WTC11 (cell line): ENCODE data around the gene RHCG. TPM values are rescaled to one million over a fixed set of nuclear protein-coding genes. Genes with fewer than 3 reads are reported as not detected.
A peak's percentile ranks its signal among the peaks of the same experiment; 100 is the strongest.

Source experiments
- ATAC-seq: fragments of 200-7000 bp; cut with Tn5 transposase; 2 replicates; pipeline ENCODE4 v1.10.0; 2021; ENCODE audit warnings: mild to moderate bottlenecking, moderate library complexity
- CTCF ChIA-PET: fragments of 300-600 bp; sonication (Branson Sonifier 250); formaldehyde crosslinking; loops from one replicate; lab custom pipeline; 2021; ENCODE audit warnings: antibody characterized with exemption; lab: Charles Lee
- POLR2A ChIA-PET: fragments of 350-600 bp; sonication (Branson Sonifier 250); formaldehyde crosslinking; loops from one replicate; lab custom pipeline; 2021; ENCODE audit warnings: antibody characterized with exemption; lab: Charles Lee
- DNase-seq: peaks from one replicate; pipeline ENCODE4 v3.0.0; 2021; ENCODE audit warnings: low spot score
- H3K27ac Mint-ChIP-seq: 2 replicates; pipeline ENCODE4 v1.8.0; 2021; ENCODE audit warnings: mixed read lengths
- H3K27me3 Mint-ChIP-seq: 2 replicates; pipeline ENCODE4 v1.8.0; 2021; ENCODE audit warnings: low read depth, mild to moderate bottlenecking, moderate library complexity, mixed read lengths
- H3K36me3 Mint-ChIP-seq: 2 replicates; pipeline ENCODE4 v1.8.0; 2021; ENCODE audit warnings: mixed read lengths
- H3K4me1 Mint-ChIP-seq: 2 replicates; pipeline ENCODE4 v1.8.0; 2022; ENCODE audit warnings: mixed read lengths
- H3K4me3 Mint-ChIP-seq: 2 replicates; pipeline ENCODE4 v1.8.0; 2021; ENCODE audit warnings: mild to moderate bottlenecking, moderate library complexity, mixed read lengths
- H3K9me3 Mint-ChIP-seq: 2 replicates; pipeline ENCODE4 v1.8.0; 2021; ENCODE audit warnings: mixed read lengths
- ELF4 ChIP-seq: sonication (generic); formaldehyde crosslinking; IDR thresholded peaks from 2 replicates; pipeline ENCODE4 v1.8.1; 2022; ENCODE audit warnings: low read depth, mild to moderate bottlenecking, moderate library complexity, missing genetic modification reagents
- EMX1 ChIP-seq: fragments of 250-450 bp; sonication (Bioruptor Pico); IDR thresholded peaks from 2 replicates; pipeline ENCODE4 v1.8.0; 2021; ENCODE audit warnings: mild to moderate bottlenecking
- ETV6 ChIP-seq: sonication (generic); formaldehyde crosslinking; IDR thresholded peaks from 2 replicates; pipeline ENCODE4 v1.8.1; 2022; ENCODE audit warnings: mild to moderate bottlenecking, missing genetic modification reagents
- FOXK1 ChIP-seq: sonication (generic); formaldehyde crosslinking; IDR thresholded peaks from 2 replicates; pipeline ENCODE4 v1.8.0; 2022; ENCODE audit warnings: mild to moderate bottlenecking, moderate library complexity, missing genetic modification reagents
- GRHL2 ChIP-seq: fragments of 250-450 bp; sonication (Bioruptor Pico); IDR thresholded peaks from 2 replicates; pipeline ENCODE4 v1.8.0; 2022; ENCODE audit warnings: mild to moderate bottlenecking, moderate library complexity; ENCODE audit not compliant: insufficient replicate concordance, severe bottlenecking
- NFE2L1 ChIP-seq: sonication (generic); formaldehyde crosslinking; IDR thresholded peaks from 2 replicates; pipeline ENCODE4 v1.8.1; 2023; ENCODE audit warnings: missing genetic modification reagents
- NR1H2 ChIP-seq: sonication (generic); formaldehyde crosslinking; IDR thresholded peaks from 2 replicates; pipeline ENCODE4 v1.9.0; 2021; ENCODE audit warnings: mild to moderate bottlenecking, moderate library complexity, missing genetic modification reagents
- NR3C1 ChIP-seq: sonication (generic); formaldehyde crosslinking; conservative IDR thresholded peaks from 2 replicates; pipeline ENCODE4 v1.8.1; 2023; ENCODE audit warnings: low read depth, mild to moderate bottlenecking, missing genetic modification reagents
- PRRX2 ChIP-seq: fragments of 250-450 bp; sonication (Bioruptor Pico); IDR thresholded peaks from 2 replicates; pipeline ENCODE4 v1.8.0; 2021; ENCODE audit warnings: mild to moderate bottlenecking
- RELA ChIP-seq: sonication (generic); formaldehyde crosslinking; IDR thresholded peaks from 2 replicates; pipeline ENCODE4 v1.8.1; 2022; ENCODE audit warnings: missing genetic modification reagents, mild to moderate bottlenecking, borderline replicate concordance
- SOX15 ChIP-seq: fragments of 250-450 bp; sonication (Bioruptor Pico); IDR thresholded peaks from 2 replicates; pipeline ENCODE4 v1.9.0; 2021; ENCODE audit warnings: mild to moderate bottlenecking
- TCF7 ChIP-seq: sonication (generic); formaldehyde crosslinking; IDR thresholded peaks from 2 replicates; pipeline ENCODE4 v1.8.0; 2022; ENCODE audit warnings: mild to moderate bottlenecking, low read depth, missing genetic modification reagents, moderate library complexity
- TP53 ChIP-seq: sonication (generic); formaldehyde crosslinking; IDR thresholded peaks from 2 replicates; pipeline ENCODE4 v1.8.1; 2023; ENCODE audit warnings: mild to moderate bottlenecking, missing genetic modification reagents
- ZNF121 ChIP-seq: sonication (generic); formaldehyde crosslinking; IDR thresholded peaks from 2 replicates; pipeline ENCODE4 v1.8.0; 2023; ENCODE audit warnings: missing genetic modification reagents
- ZNF138 ChIP-seq: sonication (generic); formaldehyde crosslinking; conservative IDR thresholded peaks from 2 replicates; pipeline ENCODE4 v1.8.1; 2022; ENCODE audit warnings: mild to moderate bottlenecking, moderate library complexity, missing genetic modification reagents
- ZNF219 ChIP-seq: sonication (generic); formaldehyde crosslinking; IDR thresholded peaks from 2 replicates; pipeline ENCODE4 v1.8.0; 2023; ENCODE audit warnings: missing genetic modification reagents, mild to moderate bottlenecking, borderline replicate concordance
- ZNF671 ChIP-seq: fragments of 250-450 bp; sonication (Bioruptor Pico); IDR thresholded peaks from 2 replicates; pipeline ENCODE4 v1.8.0; 2021; ENCODE audit warnings: mild to moderate bottlenecking
- total RNA-seq: library from RNA; stranded (reverse); gene quantifications from 3 replicates; pipeline ENCODE4 v1.2.3, GENCODE V29; 2021
- TF ChIP-seq, protein P1 (sequence below): sonication (generic); formaldehyde crosslinking; IDR thresholded peaks from 2 replicates; pipeline ENCODE4 v1.8.1; 2022; ENCODE audit warnings: mild to moderate bottlenecking, moderate library complexity, missing genetic modification reagents
- TF ChIP-seq, protein P2 (sequence below): sonication (generic); formaldehyde crosslinking; conservative IDR thresholded peaks from 2 replicates; pipeline ENCODE4 v1.8.1; 2022; ENCODE audit warnings: mild to moderate bottlenecking, missing genetic modification reagents
- TF ChIP-seq, protein P3 (sequence below): sonication (generic); formaldehyde crosslinking; IDR thresholded peaks from 2 replicates; pipeline ENCODE4 v1.8.0; 2023; ENCODE audit warnings: mild to moderate bottlenecking, missing genetic modification reagents
- TF ChIP-seq, protein P4 (sequence below): sonication (generic); formaldehyde crosslinking; conservative IDR thresholded peaks from 2 replicates; pipeline ENCODE4 v1.8.1; 2023; ENCODE audit warnings: mild to moderate bottlenecking, low read depth, missing genetic modification reagents, moderate library complexity

RHCG gene
- total RNA-seq, 1 experiment from 2014 or later: 0.31 TPM

DNA sequence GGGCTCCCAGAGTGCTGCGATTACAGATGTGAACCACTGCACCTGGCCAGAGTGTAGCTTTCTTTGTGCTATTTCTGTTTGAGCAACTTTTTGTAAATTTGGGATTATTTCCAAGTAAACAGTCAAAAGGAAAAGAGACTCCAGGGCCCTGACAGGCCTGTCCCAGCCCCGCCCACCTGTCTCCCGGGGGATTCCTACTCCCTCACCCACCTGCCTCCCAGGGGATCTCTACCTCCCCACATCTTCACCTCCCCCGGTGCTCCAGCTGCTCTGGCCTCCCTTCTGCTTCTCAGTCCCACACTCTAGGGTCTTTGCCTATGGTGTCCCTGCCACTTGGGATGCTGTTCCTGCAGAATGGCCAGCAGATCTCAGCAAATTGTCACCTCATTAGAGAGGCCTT lies 7.0 kb downstream of the RHCG start:
- ChIA-PET POLR2A (interaction anchor here (1.0 kb wide), 1 partner anchor 65 kb away, joined by 3 read pairs; no protein-coding TSS in a partner anchor), CTCF (interaction anchor here (0.7 to 5.6 kb wide), 8 partner anchors 17 to 132 kb away, joined by 3 to 60 read pairs (median 5); partner anchors contain the start of gene TICRR)
- DNase-seq: no peak
- no peaks in the 10 kb centered on the region for H3K36me3 Mint-ChIP-seq
- TF ChIP-seq SOX15 (CRISPR knock-in tag) (no peak), EMX1 (no peak), TP53 (CRISPR knock-in tag) (no peak), NR1H2 (CRISPR knock-in tag) (no peak), ZNF121 (CRISPR knock-in tag) (no peak), RELA (no peak), ELF4 (CRISPR knock-in tag) (no peak), ZNF219 (CRISPR knock-in tag) (no peak), TCF7 (no peak), GRHL2 (CRISPR knock-in tag) (no peak), FOXK1 (no peak)
- TF ChIP-seq, protein P1, sequence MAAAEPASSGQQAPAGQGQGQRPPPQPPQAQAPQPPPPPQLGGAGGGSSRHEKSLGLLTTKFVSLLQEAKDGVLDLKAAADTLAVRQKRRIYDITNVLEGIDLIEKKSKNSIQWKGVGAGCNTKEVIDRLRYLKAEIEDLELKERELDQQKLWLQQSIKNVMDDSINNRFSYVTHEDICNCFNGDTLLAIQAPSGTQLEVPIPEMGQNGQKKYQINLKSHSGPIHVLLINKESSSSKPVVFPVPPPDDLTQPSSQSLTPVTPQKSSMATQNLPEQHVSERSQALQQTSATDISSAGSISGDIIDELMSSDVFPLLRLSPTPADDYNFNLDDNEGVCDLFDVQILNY (CRISPR knock-in tag): no peak
- TF ChIP-seq, protein P2, sequence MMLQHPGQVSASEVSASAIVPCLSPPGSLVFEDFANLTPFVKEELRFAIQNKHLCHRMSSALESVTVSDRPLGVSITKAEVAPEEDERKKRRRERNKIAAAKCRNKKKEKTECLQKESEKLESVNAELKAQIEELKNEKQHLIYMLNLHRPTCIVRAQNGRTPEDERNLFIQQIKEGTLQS (CRISPR knock-in tag): no peak
- TF ChIP-seq, protein P3, sequence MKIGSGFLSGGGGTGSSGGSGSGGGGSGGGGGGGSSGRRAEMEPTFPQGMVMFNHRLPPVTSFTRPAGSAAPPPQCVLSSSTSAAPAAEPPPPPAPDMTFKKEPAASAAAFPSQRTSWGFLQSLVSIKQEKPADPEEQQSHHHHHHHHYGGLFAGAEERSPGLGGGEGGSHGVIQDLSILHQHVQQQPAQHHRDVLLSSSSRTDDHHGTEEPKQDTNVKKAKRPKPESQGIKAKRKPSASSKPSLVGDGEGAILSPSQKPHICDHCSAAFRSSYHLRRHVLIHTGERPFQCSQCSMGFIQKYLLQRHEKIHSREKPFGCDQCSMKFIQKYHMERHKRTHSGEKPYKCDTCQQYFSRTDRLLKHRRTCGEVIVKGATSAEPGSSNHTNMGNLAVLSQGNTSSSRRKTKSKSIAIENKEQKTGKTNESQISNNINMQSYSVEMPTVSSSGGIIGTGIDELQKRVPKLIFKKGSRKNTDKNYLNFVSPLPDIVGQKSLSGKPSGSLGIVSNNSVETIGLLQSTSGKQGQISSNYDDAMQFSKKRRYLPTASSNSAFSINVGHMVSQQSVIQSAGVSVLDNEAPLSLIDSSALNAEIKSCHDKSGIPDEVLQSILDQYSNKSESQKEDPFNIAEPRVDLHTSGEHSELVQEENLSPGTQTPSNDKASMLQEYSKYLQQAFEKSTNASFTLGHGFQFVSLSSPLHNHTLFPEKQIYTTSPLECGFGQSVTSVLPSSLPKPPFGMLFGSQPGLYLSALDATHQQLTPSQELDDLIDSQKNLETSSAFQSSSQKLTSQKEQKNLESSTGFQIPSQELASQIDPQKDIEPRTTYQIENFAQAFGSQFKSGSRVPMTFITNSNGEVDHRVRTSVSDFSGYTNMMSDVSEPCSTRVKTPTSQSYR (CRISPR knock-in tag): no peak
- H3K9me3 Mint-ChIP-seq: no peaks in the 10 kb centered on the region
- ATAC-seq: no peak
- H3K4me3 Mint-ChIP-seq: no peak overlapping the region
- no peak overlapping the region for H3K27ac Mint-ChIP-seq
- peaks cover 9% of the 10 kb centered on the region for H3K4me1 Mint-ChIP-seq
- peaks cover 28% of the 10 kb centered on the region for H3K27me3 Mint-ChIP-seq

DNA sequence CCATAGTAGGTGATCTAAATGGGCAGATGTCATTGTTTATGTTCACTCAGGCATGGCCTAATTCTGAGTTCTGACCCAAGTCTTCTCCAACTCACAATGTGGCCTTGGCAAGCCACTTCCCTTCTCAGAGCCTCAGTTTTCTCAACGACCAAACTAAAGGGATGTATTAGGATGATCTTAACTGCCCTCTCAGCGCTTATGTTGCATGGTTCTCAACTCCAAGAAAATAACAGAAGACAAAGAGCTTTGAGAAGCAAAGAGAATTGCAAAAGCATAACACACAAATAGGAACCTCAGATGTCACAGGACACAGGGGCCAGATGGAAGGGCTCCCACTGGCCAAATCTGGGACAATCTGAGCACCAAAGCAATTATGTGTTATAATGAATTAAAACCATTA lies 8.6 kb downstream of the RHCG start:
- H3K4me1 Mint-ChIP-seq: peaks cover 9% of the 10 kb centered on the region
- POLR2A ChIA-PET: no interaction called here
- H3K27ac Mint-ChIP-seq: no peak overlapping the region
- H3K27me3 Mint-ChIP-seq: peaks cover 27% of the 10 kb centered on the region
- no peaks in the 10 kb centered on the region for H3K9me3 Mint-ChIP-seq
- no peaks in the 10 kb centered on the region for H3K36me3 Mint-ChIP-seq
- ATAC-seq (no peak), DNase-seq (no peak)
- CTCF ChIA-PET: interaction anchor here (5.6 kb wide), 1 partner anchor 130 kb away, joined by 54 read pairs; no protein-coding TSS in a partner anchor
- no peak overlapping the region for H3K4me3 Mint-ChIP-seq
- TF ChIP-seq NR3C1 (no peak), TCF7 (no peak), ZNF138 (no peak), PRRX2 (CRISPR knock-in tag) (no peak)
- TF ChIP-seq, all 79 proteins: peak for 0

DNA sequence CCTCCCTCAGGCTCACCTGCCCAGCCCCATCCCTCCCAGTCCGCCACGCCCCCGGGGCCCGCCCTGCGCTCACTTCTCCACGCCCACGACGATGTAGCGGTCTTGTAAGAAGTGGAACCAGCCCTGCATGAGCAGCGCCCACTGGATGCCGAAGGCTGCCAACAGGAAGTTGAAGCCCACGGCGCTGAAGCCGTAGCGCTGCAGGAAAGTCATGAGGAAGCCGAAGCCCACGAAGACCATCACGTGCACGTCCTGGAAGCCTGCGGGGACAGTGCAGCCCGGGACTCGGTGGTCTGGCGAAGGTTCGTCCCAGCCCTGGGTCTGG lies 9.7 kb downstream of the RHCG start:
- H3K4me3 Mint-ChIP-seq: peak overlapping the region; percentile 54
- H3K27ac Mint-ChIP-seq: no peak overlapping the region
- H3K9me3 Mint-ChIP-seq: no peaks in the 10 kb centered on the region
- TF ChIP-seq, protein P4, sequence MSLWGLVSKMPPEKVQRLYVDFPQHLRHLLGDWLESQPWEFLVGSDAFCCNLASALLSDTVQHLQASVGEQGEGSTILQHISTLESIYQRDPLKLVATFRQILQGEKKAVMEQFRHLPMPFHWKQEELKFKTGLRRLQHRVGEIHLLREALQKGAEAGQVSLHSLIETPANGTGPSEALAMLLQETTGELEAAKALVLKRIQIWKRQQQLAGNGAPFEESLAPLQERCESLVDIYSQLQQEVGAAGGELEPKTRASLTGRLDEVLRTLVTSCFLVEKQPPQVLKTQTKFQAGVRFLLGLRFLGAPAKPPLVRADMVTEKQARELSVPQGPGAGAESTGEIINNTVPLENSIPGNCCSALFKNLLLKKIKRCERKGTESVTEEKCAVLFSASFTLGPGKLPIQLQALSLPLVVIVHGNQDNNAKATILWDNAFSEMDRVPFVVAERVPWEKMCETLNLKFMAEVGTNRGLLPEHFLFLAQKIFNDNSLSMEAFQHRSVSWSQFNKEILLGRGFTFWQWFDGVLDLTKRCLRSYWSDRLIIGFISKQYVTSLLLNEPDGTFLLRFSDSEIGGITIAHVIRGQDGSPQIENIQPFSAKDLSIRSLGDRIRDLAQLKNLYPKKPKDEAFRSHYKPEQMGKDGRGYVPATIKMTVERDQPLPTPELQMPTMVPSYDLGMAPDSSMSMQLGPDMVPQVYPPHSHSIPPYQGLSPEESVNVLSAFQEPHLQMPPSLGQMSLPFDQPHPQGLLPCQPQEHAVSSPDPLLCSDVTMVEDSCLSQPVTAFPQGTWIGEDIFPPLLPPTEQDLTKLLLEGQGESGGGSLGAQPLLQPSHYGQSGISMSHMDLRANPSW (CRISPR knock-in tag): no peak
- TF ChIP-seq ZNF671: no peak
- no peak for TF ChIP-seq FOXK1
- TF ChIP-seq ETV6 (CRISPR knock-in tag): no peak
- TF ChIP-seq NFE2L1 (CRISPR knock-in tag): no peak
- ATAC-seq (peak; percentile 86), DNase-seq (peak; percentile 71)
- H3K36me3 Mint-ChIP-seq: no peaks in the 10 kb centered on the region
- ChIA-PET CTCF (no interaction called here), POLR2A (no interaction called here)
- peaks cover 9% of the 10 kb centered on the region for H3K4me1 Mint-ChIP-seq
- H3K27me3 Mint-ChIP-seq: peaks cover 30% of the 10 kb centered on the region
